Stimulated activated CD4-positive, alpha-beta T cell treated with anti-CD3 and anti-CD28 coated beads, Interleukin-1b, Interleukin-23, amount 100 ng/mL, for 24 hours (primary cell): ENCODE measurements around the gene MFSD6L.
"Not testable (repeated sequence)": the region's sequence is repeated elsewhere in the genome, so short reads cannot be mapped to it uniquely, and the experiment has no call there.

Source experiments
- DNase-seq, 4 experiments: peaks; one replicate each; pipeline ENCODE4 v3.0.0-alpha.2; 2020; ENCODE audit warnings: low read depth in 4 of 4, low spot score in 1 of 4

The MFSD6L gene

DNA sequence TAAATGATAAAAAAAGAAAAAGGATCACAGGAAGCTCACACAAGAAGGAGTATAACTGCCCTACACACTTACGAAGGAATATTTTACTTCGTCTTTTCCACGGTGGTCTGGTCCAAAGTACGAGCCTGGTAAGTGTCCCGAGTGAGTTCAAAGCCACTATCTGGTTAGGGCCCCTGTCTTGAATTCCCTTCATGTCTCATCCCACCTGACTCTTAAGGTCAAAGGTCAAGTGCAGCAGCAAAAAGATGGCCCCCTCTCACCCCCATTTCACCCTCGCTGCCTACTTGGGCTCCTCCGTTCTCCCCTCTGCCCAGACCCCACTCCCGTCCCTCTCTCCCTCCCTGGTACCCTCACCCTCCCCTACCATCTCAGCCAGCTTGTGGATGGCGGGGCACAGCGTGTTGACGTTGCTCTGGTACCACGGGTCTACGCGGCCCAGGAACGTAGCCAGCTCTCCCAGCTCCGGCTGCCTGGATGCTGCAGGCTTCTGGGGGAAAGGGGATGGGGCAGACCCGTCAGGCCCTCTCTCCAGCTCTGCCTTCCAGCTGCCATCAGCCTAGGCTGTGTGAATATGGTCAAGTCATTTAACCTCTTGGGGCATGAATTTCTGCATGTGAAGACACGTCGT, 27.8 kb upstream of the MFSD6L start:
- no peak for DNase-seq

GRCh38 chr17:8825802-8826201, 26.6 kb upstream of the MFSD6L start:
- no peak for DNase-seq

DNA sequence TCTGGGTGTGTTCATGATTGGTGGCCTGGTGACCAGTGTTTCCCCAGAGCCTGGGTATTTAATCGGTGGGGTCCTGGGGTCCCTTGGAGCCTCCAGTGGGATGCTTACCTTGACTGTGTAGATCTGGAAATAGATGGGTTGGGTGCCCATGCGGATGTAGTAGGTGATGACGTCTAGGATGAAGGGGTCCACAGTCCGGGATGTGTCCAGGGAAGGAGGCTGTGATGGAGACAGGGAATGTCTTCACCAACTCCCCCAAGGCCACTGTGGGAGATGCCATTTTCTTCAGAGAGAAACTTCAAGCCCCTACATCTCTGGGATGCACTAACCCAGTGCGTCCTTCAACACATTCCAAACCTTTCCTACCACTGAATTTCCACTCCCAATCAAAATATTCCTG, 24.1 kb upstream of the MFSD6L start:
- no peak for DNase-seq

DNA sequence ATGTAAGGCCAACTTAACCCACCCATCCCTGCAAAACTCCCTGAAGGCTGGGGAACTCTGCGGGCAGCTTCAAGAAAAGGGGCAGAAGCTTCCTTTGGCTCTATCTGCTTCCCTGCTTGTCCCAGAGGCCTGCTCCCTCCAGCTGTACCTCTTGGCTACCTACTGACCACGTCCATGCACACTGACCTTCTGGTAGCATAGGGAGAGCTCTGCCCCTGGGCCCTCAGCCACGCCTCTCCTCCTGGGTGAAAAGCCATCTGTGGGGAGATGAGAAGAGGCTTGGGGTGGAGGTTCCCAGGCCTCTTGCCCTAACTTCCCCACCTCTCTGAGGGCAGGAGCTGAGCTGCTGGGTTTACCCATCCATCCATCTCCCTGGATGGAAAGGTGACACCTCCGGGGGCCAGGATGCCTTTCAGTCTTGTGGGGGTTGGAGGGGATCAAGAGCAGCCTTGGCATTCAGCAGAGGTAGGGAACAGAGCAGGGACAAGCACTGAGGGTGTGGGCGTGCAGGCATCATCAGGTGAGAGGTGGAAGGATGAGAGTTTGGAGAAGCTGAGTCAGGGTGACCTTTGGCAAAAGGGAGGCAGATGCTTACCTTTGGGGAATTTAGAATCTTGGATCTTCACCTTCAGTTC, 23.4 kb upstream of the MFSD6L start:
- no peak for DNase-seq

DNA sequence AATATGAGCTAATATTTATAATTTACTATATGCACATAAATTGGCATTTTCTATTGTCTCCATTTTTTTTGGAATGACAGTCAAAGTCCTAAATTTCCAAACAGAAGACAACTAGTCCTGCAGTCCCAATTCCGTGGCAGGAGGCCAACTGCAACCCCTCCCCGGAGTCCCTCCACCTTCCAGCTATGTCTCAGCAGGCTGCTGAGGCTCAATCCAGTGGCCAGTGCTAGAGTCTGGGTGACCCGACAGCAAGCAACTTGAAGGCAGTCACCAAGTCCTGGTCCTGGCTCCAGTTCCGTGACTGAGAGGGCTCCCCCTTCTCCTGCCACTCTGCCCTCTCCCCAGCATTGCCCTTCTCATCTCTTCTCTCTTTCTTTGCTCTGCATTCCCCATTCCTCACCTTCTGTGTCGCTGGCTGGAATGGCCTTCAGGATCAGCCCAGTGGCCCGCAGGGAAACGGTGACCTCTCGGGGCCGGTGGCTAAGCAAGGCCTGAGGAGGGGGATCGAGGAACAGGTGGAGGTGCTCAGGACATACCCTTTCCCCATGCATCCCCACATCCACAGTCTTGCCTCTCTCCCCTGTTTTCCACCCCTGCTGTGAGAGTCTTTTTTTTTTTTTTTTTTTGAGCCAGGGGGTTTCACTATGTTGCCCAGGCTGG, 22.4 kb upstream of the MFSD6L start:
- DNase-seq, result no peak

- no peak for DNase-seq
Observed at GRCh38 chr17:8820311-8821010, 21.3 kb upstream of the MFSD6L start.

GRCh38 chr17:8818654-8819330, 19.6 kb upstream of the MFSD6L start:
- DNase-seq, result no peak

- no peak for DNase-seq
Observed at GRCh38 chr17:8818047-8818446, 18.9 kb upstream of the MFSD6L start.

DNA sequence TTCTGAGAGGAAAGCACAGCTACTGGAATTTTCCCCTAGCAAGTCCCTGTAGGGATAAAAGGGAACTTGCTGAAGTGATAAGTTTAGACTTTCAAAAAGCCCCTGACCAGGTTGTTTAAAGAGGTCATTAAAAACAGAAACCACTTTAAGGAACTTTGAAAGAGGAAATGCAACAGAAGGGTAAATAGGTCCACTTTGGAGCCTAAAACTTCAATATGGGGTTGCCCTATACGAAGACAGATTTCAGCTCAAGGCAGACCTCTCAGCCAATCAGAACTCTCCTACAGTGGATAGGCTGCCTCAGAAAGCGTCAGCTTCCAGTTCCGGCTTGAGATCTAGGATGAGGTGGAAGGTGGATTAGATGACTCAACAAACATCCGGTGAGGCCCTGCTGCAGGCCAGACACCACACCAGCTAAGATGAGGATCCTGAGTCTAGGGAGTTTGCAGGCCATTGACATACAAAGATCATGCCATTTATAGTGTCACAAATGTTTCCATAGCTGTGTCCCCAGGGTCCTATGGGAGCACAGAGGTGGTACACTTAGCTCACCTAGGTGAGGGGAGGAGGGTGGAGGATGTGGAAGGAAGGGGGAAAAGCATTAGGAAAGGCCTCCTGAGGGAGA, 7.9 kb upstream of the MFSD6L start:
- no peak for DNase-seq

DNA sequence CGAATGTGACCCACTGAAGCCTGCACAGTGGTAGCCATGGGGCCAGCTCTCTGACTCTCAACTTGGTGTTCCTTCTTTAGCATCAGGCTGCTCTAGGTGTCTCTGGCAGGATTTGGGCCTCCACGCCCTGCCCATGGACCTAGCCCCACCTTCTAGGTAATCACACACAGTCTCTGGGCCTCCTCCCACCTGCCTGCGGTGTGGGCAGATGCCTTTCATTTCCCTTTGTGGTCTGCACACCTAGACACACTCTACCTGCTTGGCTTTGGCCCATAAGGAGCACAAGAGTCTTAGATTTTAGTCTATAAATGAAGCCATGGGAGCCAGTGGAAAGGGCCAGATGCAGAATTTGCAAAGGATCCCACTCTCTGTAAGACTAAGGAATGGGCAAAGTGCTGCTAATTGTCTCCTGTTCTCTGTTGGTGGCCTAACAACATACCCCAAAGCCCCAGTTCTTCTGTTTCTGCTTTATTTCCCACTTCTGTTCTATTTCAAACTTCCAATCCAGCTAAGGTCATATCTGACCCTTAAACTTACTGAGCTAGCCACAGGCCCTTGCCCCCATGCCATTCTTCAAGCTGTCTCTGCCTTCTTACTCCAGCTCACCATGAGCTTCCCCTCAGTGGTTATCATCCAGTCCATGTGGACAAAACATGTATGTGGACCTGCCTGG, 7.2 kb upstream of the MFSD6L start:
- no peak for DNase-seq

DNA sequence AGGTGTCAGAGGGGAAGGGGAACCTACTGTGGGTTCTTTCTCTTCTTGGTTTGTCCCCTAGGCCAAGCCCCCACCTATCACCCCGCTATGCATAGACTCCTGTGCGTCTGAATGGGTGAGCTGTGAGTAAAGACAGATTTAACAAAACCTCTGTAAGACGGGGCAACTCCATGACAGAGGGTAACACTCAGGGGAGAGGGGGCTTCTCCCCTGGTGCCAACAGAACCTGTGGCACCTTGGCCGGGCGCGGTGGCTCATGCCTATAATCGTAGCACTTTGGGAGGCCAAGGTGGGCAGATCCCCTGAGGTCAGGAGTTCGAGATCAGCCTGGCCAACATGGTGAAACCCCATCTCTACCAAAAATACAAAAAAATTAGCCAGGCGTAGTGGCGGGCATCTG, 6.2 kb upstream of the MFSD6L start:
- DNase-seq, result not testable (repeated sequence)

GRCh38 chr17:8803531-8804420, 4.6 kb upstream of the MFSD6L start:
- DNase-seq, result no peak

DNA sequence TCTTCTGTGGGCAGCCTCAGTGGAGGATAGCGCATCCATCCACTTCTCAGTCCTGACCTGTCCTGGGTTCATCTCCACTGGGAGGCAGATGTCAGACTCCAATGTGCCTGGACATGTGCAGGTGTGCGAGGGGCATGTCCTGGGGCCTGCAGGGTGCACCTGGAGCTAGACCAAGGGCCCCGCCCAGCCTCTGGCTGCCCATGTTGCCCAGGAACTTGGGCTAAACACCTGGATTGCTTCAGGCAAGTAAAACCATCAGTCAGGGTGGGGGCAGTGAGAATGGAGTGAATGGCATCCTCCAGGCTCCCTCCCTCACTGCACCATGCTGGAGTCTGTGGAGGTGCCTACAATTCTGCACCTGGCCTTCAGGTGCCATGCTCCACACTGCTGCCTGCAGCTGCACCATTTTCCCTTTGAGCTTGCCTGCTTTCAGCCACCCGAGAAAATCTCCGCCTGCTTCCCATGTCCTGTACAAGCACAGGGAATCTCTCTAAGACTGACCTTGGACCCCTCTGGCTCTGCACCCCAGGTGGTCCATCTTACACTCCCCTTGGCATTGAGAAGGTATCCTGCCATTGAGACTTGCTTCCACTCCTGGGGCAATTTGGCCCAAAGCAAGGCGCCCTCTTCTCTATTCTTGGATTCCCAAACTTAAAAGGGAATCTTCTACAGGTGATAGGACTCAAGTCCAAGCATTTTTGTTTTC, 2.1 kb upstream of the MFSD6L start:
- no peak for DNase-seq

GRCh38 chr17:8800656-8801055, 1.5 kb upstream of the MFSD6L start:
- no peak for DNase-seq

GRCh38 chr17:8799570-8800212, 526 bp upstream of the MFSD6L start:
- DNase-seq, result no peak

GRCh38 chr17:8798176-8798845, 854 bp downstream of the MFSD6L start:
- no peak for DNase-seq

DNA sequence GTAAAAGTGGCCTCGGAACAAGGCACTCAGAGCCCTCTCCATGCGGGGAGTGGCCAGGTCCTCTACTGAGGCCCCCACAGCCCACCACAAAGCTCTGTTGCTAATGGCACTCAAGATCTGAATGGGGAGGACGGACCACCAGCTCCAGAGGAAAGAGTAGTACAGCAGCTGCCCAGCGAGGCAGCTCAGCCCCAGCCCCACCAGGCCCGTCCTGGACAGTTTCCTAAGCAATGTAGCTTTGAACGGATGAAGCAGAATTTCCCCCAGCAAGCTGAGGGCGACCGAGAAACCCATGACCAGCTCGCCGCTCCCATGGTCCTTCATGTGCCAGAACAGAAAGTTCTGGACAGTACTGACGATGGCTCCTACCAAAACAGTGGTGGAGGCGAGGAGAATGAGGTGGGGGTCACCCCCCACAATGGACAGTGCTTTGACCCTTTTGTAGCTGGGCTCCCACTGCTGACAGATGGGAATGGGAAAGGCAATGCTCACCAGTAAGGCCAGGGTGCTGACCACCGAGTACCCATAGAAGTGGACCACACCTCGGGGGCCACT, 1.5 kb downstream of the MFSD6L start:
- no peak for DNase-seq

GRCh38 chr17:8794636-8795035, 4.5 kb downstream of the MFSD6L start:
- no peak for DNase-seq
